Neural cell (in vitro differentiated cells): ENCODE results near the gene SNTB2. TPM values are rescaled to one million over a fixed set of nuclear protein-coding genes. Genes with fewer than 3 reads are reported as not detected.

Experiments used
- H2AFZ ChIP-seq: fragments of 200-600, 300-800 bp; sonication (generic), shearing (Covaris generic); 2 replicates; pipeline ENCODE4 v1.6.0; 2014; ENCODE audit warnings: low read depth, mild to moderate bottlenecking, antibody characterized with exemption, low read length, moderate library complexity
- H3F3A ChIP-seq: fragments of 200-600 bp; shearing (Covaris generic); 2 replicates; pipeline ENCODE4 v1.6.1; 2016; ENCODE audit warnings: mild to moderate bottlenecking, moderate library complexity, mixed read lengths, antibody characterized with exemption, low read length; ENCODE audit not compliant: insufficient read depth, poor library complexity, severe bottlenecking
- H3K27ac ChIP-seq: fragments of 200-600, 300-800 bp; sonication (generic), shearing (Covaris generic); 2 replicates; pipeline ENCODE4 v1.5.1; 2014; ENCODE audit warnings: mild to moderate bottlenecking, low read length, moderate library complexity
- H3K27me3 ChIP-seq: fragments of 300-800, 200-600 bp; sonication (generic), shearing (Covaris generic); 2 replicates; pipeline ENCODE4 v1.6.0; 2014; ENCODE audit warnings: mild to moderate bottlenecking, low read depth, low read length, moderate library complexity; ENCODE audit not compliant: insufficient read depth
- H3K36me3 ChIP-seq: fragments of 300-800, 200-600 bp; sonication (generic), shearing (Covaris generic); 2 replicates; pipeline ENCODE4 v1.5.1; 2014; ENCODE audit warnings: mild to moderate bottlenecking, antibody characterized with exemption, low read length, moderate library complexity; ENCODE audit not compliant: insufficient read depth
- H3K4me2 ChIP-seq: fragments of 300-800, 200-600 bp; sonication (generic), shearing (Covaris generic); 2 replicates; pipeline ENCODE4 v1.6.0; 2014; ENCODE audit warnings: mild to moderate bottlenecking, low read length
- H3K4me3 ChIP-seq: fragments of 300-800, 200-600 bp; sonication (generic), shearing (Covaris generic); 2 replicates; pipeline ENCODE4 v1.5.1; 2014; ENCODE audit warnings: mild to moderate bottlenecking, low read length, moderate library complexity
- H3K79me2 ChIP-seq: fragments of 200-600 bp; shearing (Covaris generic); replicated peaks from 2 replicates; pipeline ENCODE4 v1.6.0; 2014; ENCODE audit warnings: mild to moderate bottlenecking, low read length, moderate library complexity; ENCODE audit not compliant: insufficient read depth
- H3K9ac ChIP-seq: fragments of 300-800, 200-600 bp; sonication (generic), shearing (Covaris generic); 2 replicates; pipeline ENCODE4 v1.6.1; 2016; ENCODE audit warnings: mild to moderate bottlenecking, low read length, mixed read lengths
- H3K9me2 ChIP-seq: fragments of 200-600 bp; shearing (Covaris generic); 2 replicates; pipeline ENCODE4 v1.6.1; 2016; ENCODE audit warnings: mild to moderate bottlenecking, low read length, mixed read lengths; ENCODE audit not compliant: insufficient read depth
- H3K9me3 ChIP-seq: fragments of 200-600, 300-800 bp; sonication (generic), shearing (Covaris generic); 2 replicates; pipeline ENCODE4 v1.6.1; 2016; ENCODE audit warnings: mild to moderate bottlenecking, mixed run types, low read length, moderate library complexity, mixed read lengths
- H4K20me1 ChIP-seq: fragments of 200-600 bp; shearing (Covaris generic); 2 replicates; pipeline ENCODE4 v1.6.1; 2016; ENCODE audit warnings: mild to moderate bottlenecking, mixed run types; ENCODE audit not compliant: insufficient read depth
- CTCF ChIP-seq: fragments of 450-650 bp; IDR thresholded peaks from 2 replicates; pipeline ENCODE4 v1.5.1; 2014; ENCODE audit warnings: antibody characterized with exemption, mild to moderate bottlenecking, moderate library complexity; ENCODE audit not compliant: poor library complexity, severe bottlenecking
- EP300 ChIP-seq: fragments of 450-650 bp; conservative IDR thresholded peaks from 2 replicates; pipeline ENCODE4 v1.6.1; 2014; ENCODE audit warnings: antibody characterized with exemption, mild to moderate bottlenecking, moderate library complexity; ENCODE audit not compliant: poor library complexity, severe bottlenecking
- EZH2 ChIP-seq: fragments of 200-600, 300-800 bp; shearing (Covaris generic), sonication (generic); IDR thresholded peaks from 2 replicates; pipeline ENCODE4 v1.6.1; 2014; ENCODE audit warnings: antibody characterized with exemption, low read length, borderline replicate concordance, mild to moderate bottlenecking; ENCODE audit not compliant: insufficient read depth, poor library complexity, severe bottlenecking
- MXI1 ChIP-seq: fragments of 450-650 bp; conservative IDR thresholded peaks from 2 replicates; pipeline ENCODE4 v1.6.1; 2014; ENCODE audit warnings: antibody characterized with exemption, mild to moderate bottlenecking; ENCODE audit not compliant: poor library complexity, severe bottlenecking
- POLR2AphosphoS5 ChIP-seq: IDR thresholded peaks from 2 replicates; pipeline ENCODE4 v1.6.1; 2012
- RAD21 ChIP-seq: fragments of 450-650 bp; conservative IDR thresholded peaks from 2 replicates; pipeline ENCODE4 v1.6.1; 2014; ENCODE audit warnings: antibody characterized with exemption, mild to moderate bottlenecking, moderate library complexity
- REST ChIP-seq: IDR thresholded peaks from 2 replicates; pipeline ENCODE4 v1.6.1; 2012; ENCODE audit warnings: borderline replicate concordance
- SMC3 ChIP-seq: fragments of 450-650 bp; conservative IDR thresholded peaks from 2 replicates; pipeline ENCODE4 v1.6.1; 2014; ENCODE audit warnings: antibody characterized with exemption, mild to moderate bottlenecking, moderate library complexity; ENCODE audit not compliant: poor library complexity
- TAF1 ChIP-seq: IDR thresholded peaks from 2 replicates; pipeline ENCODE4 v1.6.1; 2012; ENCODE audit warnings: low read depth
- polyA plus RNA-seq: library from polyadenylated mRNA; depleted of rRNA; stranded (reverse); fragments of >200 nt; gene quantifications from 2 replicates; pipeline ENCODE4 v1.2.3, GENCODE V29; 2014

SNTB2 gene
- polyA plus RNA-seq, 1 donor from 2014 or later: 7.0 TPM

GRCh38 chr16:69141014-69141413 lies 46.0 kb upstream of the SNTB2 start:
- H3K9me2 ChIP-seq: no peaks in the 10 kb centered on the region

DNA sequence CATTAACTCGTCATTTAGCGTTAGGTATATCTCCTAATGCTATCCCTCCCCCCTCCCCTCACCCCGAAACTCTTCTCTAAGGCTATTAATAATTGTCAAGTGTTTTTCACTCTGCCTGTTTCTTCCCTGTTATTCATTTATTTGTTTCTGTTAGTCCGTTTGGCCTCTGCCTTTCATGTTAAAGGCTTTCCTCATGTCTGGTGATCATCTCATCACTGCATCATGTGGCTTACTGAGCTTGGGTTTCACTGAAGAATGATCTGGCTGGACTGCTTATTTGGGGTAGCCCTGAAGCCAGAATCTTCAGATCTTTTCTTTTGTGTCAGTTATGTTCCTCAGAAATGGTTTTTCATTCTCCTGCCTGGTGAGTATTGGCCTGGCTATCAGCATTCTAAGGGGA lies 45.0 kb upstream of the SNTB2 start:
- Histone ChIP-seq H2AFZ (no peak overlapping the region), H3K79me2 (peaks cover 2% of the 10 kb centered on the region), H3K9ac (no peak overlapping the region), H4K20me1 (no peaks in the 10 kb centered on the region), H3K27ac (no peak overlapping the region), H3K36me3 (peaks cover 3% of the 10 kb centered on the region), H3K4me2 (no peak overlapping the region), H3K9me3 (no peaks in the 10 kb centered on the region), H3K9me2 (no peaks in the 10 kb centered on the region), H3K4me3 (no peak overlapping the region), H3F3A (no peaks in the 10 kb centered on the region), H3K27me3 (no peaks in the 10 kb centered on the region)
- no peak for TF ChIP-seq RAD21
- TF ChIP-seq POLR2AphosphoS5: no peak
- TF ChIP-seq REST: no peak
- TF ChIP-seq EZH2: no peak
- no peak for TF ChIP-seq CTCF
- no peak for TF ChIP-seq MXI1

More at GRCh38 chr16:69141014-69141413, 46.0 kb upstream of the SNTB2 start:
- Histone ChIP-seq H2AFZ (no peak overlapping the region), H3K4me2 (no peak overlapping the region), H3K27ac (no peak overlapping the region), H3K36me3 (peaks cover 3% of the 10 kb centered on the region), H3K9me3 (no peaks in the 10 kb centered on the region), H3K79me2 (peaks cover 8% of the 10 kb centered on the region), H3K4me3 (no peak overlapping the region), H3F3A (no peaks in the 10 kb centered on the region), H3K9ac (no peak overlapping the region), H4K20me1 (no peaks in the 10 kb centered on the region), H3K27me3 (no peaks in the 10 kb centered on the region)
- no peak for TF ChIP-seq TAF1
- no peak for TF ChIP-seq MXI1
- no peak for TF ChIP-seq SMC3
- no peak for TF ChIP-seq EP300
- no peak for TF ChIP-seq EZH2
- no peak for TF ChIP-seq REST
- no peak for TF ChIP-seq CTCF
- TF ChIP-seq POLR2AphosphoS5: no peak
- no peak for TF ChIP-seq RAD21
